Kidney (tissue), 14 donors: ENCODE results near the gene PCK2. TPM values are rescaled to one million over a fixed set of nuclear protein-coding genes. Genes with fewer than 3 reads are reported as not detected.

Source experiments
- DNase-seq, 5 donors: peaks; one replicate each; pipeline ENCODE4 v3.0.0-alpha.2; 2013 to 2020
- FAIRE-seq: peaks from 2 replicates; lab custom pipeline; 2012; peaks lifted over from hg19 to GRCh38; lab: Jason Lieb, UNC
- H3K27ac ChIP-seq, 2 donors: one replicate each; pipeline ENCODE4 v1.7.0; 2013; ENCODE audit warnings: low read depth in 2 of 2, low read length in 2 of 2, inconsistent platforms in 1 of 2
- H3K27me3 ChIP-seq: one replicate; pipeline ENCODE4 v1.7.1; 2013; ENCODE audit warnings: low read length, inconsistent platforms; ENCODE audit not compliant: control insufficient read depth, insufficient read depth
- H3K36me3 ChIP-seq, 3 donors: one replicate each; pipeline versions ENCODE4 v1.7.0 to v1.7.1; 2013; ENCODE audit warnings: low read length in 3 of 3, control low read depth in 1 of 3, inconsistent platforms in 1 of 3; ENCODE audit not compliant: insufficient read depth in 3 of 3, control insufficient read depth in 2 of 3
- H3K4me1 ChIP-seq, 3 donors: one replicate each; pipeline versions ENCODE4 v1.7.0 to v1.7.1; 2013; ENCODE audit warnings: low read length in 3 of 3, inconsistent platforms in 1 of 3, low read depth in 1 of 3; ENCODE audit not compliant: control insufficient read depth in 2 of 3, insufficient read depth in 2 of 3
- H3K4me3 ChIP-seq, 3 donors: one replicate each; pipeline versions ENCODE4 v1.7.0 to v1.8.1; 2013; ENCODE audit warnings: low read length in 3 of 3, control low read depth in 1 of 3, inconsistent platforms in 1 of 3
- H3K9ac ChIP-seq, 3 donors: one replicate each; pipeline versions ENCODE4 v1.7.0 to v1.7.1; 2013; ENCODE audit warnings: low read length in 3 of 3, control low read depth in 1 of 3, inconsistent platforms in 1 of 3
- H3K9me3 ChIP-seq, 3 donors: one replicate each; pipeline versions ENCODE4 v1.7.0 to v1.7.1; 2013; ENCODE audit warnings: low read length in 3 of 3, control low read depth in 1 of 3, inconsistent platforms in 1 of 3; ENCODE audit not compliant: control insufficient read depth in 2 of 3, insufficient read depth in 1 of 3
- intact Hi-C: fragments of 100-400 bp; cut with DNase I; formaldehyde crosslinking; loops from one replicate; pipeline ENCODE4 v1.11.1; 2022
- polyA plus RNA-seq: library from polyadenylated mRNA; stranded (reverse); fragments of 350-450 nt; fragmentation: Illumina TruSeq; extraction: RNeasy Lipid Tissue Mini Kit (QIAGEN cat#74804); gene quantifications from one replicate; pipeline ENCODE4 v1.2.3, GENCODE V29; 2014; ENCODE audit warnings: low read depth, low replicate concordance; ENCODE audit not compliant: insufficient read depth
- total RNA-seq: library from RNA; stranded (reverse); fragmentation: NEBNext Ultra II Directional; extraction: Animal tissue kit (Norgen Biotek cat#: 25700); gene quantifications from one replicate; pipeline ENCODE4 v1.2.1, GENCODE V29; 2021
- TF ChIP-seq, protein P1 (sequence below): IDR thresholded peaks from 3 replicates; pipeline ENCODE4 v1.5.1; 2012; ENCODE audit warnings: mild to moderate bottlenecking, moderate library complexity, borderline replicate concordance; ENCODE audit not compliant: insufficient read depth; ENCODE audit errors: extremely low read depth
- donor health status: control.
- donor health status: control.
- donor health status: control.
- donor health status: control.
- donor health status: control.
- donor health status: DM: yes; HTN: yes; CAD: no.
- donor health status: Normal renal cell carcinoma (clear cell type).

The PCK2 gene
- total and polyA plus RNA-seq, 2 donors from 2014 or later = 36.1 to 140 TPM

- H3K4me1 ChIP-seq = peaks cover 3 to 5% (median 5%) of the 10 kb centered on the region in 3 donors
- intact Hi-C loops = no loop called here
- H3K9ac ChIP-seq = peak overlapping the region in 1 of 3 donors; percentile 66
- no peaks in the 10 kb centered on the region for H3K27me3 ChIP-seq
- no peak for DNase-seq
- no peaks in the 10 kb centered on the region for H3K36me3 ChIP-seq
- TF ChIP-seq, protein P1, sequence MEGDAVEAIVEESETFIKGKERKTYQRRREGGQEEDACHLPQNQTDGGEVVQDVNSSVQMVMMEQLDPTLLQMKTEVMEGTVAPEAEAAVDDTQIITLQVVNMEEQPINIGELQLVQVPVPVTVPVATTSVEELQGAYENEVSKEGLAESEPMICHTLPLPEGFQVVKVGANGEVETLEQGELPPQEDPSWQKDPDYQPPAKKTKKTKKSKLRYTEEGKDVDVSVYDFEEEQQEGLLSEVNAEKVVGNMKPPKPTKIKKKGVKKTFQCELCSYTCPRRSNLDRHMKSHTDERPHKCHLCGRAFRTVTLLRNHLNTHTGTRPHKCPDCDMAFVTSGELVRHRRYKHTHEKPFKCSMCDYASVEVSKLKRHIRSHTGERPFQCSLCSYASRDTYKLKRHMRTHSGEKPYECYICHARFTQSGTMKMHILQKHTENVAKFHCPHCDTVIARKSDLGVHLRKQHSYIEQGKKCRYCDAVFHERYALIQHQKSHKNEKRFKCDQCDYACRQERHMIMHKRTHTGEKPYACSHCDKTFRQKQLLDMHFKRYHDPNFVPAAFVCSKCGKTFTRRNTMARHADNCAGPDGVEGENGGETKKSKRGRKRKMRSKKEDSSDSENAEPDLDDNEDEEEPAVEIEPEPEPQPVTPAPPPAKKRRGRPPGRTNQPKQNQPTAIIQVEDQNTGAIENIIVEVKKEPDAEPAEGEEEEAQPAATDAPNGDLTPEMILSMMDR = no peak
- H3K9me3 ChIP-seq = no peaks in the 10 kb centered on the region
- FAIRE-seq = no peak
- H3K4me3 ChIP-seq = no peak overlapping the region
- H3K27ac ChIP-seq = no peak overlapping the region
Measured at GRCh38 chr14:24080142-24080530, 14.0 kb upstream of the PCK2 start.

GRCh38 chr14:24080888-24081738 lies 13.0 kb upstream of the PCK2 start:
- Histone ChIP-seq H3K4me3 (peak overlapping the region; percentile 35 to 56 (median 52)), H3K27me3 (no peaks in the 10 kb centered on the region), H3K4me1 (peaks cover 3 to 5% (median 5%) of the 10 kb centered on the region in 3 donors), H3K9me3 (no peaks in the 10 kb centered on the region), H3K9ac (peak overlapping the region in 1 of 3 donors; percentile 66), H3K36me3 (no peaks in the 10 kb centered on the region), H3K27ac (peak overlapping the region; percentile 32 to 76)
- FAIRE-seq = no peak
- intact Hi-C loops = no loop called here
- TF ChIP-seq, protein P1 = no peak
- DNase-seq = peak; percentile 51 to 90 (median 61)

DNA sequence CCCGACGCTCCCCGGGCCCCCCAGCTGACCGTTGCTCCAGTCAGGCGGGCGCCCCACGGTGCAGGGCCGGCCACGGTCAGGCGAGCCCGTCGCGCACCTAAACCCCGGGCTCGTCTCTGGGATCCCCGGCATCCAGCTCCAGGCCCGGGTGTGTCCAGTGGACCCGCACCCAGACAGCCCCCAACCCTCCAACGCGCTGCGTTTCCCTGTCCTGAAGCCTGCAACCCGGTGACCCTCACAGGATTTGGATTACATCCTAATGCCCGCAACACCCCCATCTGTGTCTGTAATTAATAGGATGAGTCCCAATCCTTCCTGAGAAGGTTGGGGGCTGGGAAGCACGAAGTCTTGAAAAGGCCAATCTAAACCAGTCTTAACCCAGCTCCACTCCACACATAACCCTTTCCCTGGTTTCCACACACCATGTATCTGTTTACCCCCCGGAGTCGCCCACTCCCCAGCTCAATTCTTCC lies 12.3 kb upstream of the PCK2 start:
- Histone ChIP-seq H3K36me3 (no peaks in the 10 kb centered on the region), H3K9me3 (no peaks in the 10 kb centered on the region), H3K4me1 (peaks cover 3 to 5% (median 5%) of the 10 kb centered on the region in 3 donors), H3K27ac (peak overlapping the region in 1 of 2 donors; percentile 57), H3K9ac (peak overlapping the region in 1 of 3 donors; percentile 9), H3K4me3 (peak overlapping the region in 1 of 3 donors; percentile 56), H3K27me3 (no peaks in the 10 kb centered on the region)
- FAIRE-seq = no peak
- peak in 2 of 5 donors; percentile 15 to 22 for DNase-seq
- intact Hi-C loops = no loop called here
- TF ChIP-seq, protein P1 = no peak
